DOHH2 (cell line): ENCODE measurements around the gene LAMA3.

Experiments
- H3F3A ChIP-seq: fragments of 200-600 bp; sonication (generic), shearing (Covaris generic); 2 replicates; pipeline ENCODE4 v1.6.0; 2016; ENCODE audit warnings: antibody characterized with exemption, mild to moderate bottlenecking; ENCODE audit not compliant: control insufficient read depth, insufficient read depth
- H3K27ac ChIP-seq: fragments of 200-600 bp; sonication (generic); 2 replicates; pipeline ENCODE4 v1.5.1; 2014; ENCODE audit warnings: low read depth, mild to moderate bottlenecking, low read length, moderate library complexity
- H3K27me3 ChIP-seq: fragments of 200-600 bp; sonication (generic); 2 replicates; pipeline ENCODE4 v1.6.1; 2014; ENCODE audit warnings: mild to moderate bottlenecking, low read length, mixed read lengths; ENCODE audit not compliant: control insufficient read depth
- H3K36me3 ChIP-seq: fragments of 200-600 bp; sonication (generic); 2 replicates; pipeline ENCODE4 v1.6.1; 2014; ENCODE audit warnings: mild to moderate bottlenecking, low read length, moderate library complexity, mixed read lengths; ENCODE audit not compliant: control insufficient read depth
- H3K4me1 ChIP-seq: fragments of 200-600 bp; sonication (generic); 2 replicates; pipeline ENCODE4 v1.6.1; 2014; ENCODE audit warnings: mild to moderate bottlenecking, low read length, mixed read lengths; ENCODE audit not compliant: control insufficient read depth
- H3K4me2 ChIP-seq: fragments of 200-600 bp; sonication (generic); 2 replicates; pipeline ENCODE4 v1.6.0; 2014; ENCODE audit warnings: mild to moderate bottlenecking, low read length, moderate library complexity
- H3K4me3 ChIP-seq: fragments of 200-600 bp; sonication (generic); 2 replicates; pipeline ENCODE4 v1.5.1; 2014; ENCODE audit warnings: mild to moderate bottlenecking, low read length, mixed read lengths
- H3K79me2 ChIP-seq: fragments of 200-600 bp; sonication (generic); 2 replicates; pipeline ENCODE4 v1.6.1; 2014; ENCODE audit warnings: mild to moderate bottlenecking, low read length, mixed read lengths; ENCODE audit not compliant: control insufficient read depth
- H3K9me2 ChIP-seq: fragments of 200-600 bp; sonication (generic); replicated peaks from 2 replicates; pipeline ENCODE4 v1.6.1; 2014; ENCODE audit warnings: mild to moderate bottlenecking, low read length, mixed read lengths; ENCODE audit not compliant: control insufficient read depth
- H3K9me3 ChIP-seq: fragments of 200-600 bp; sonication (generic); 2 replicates; pipeline ENCODE4 v1.6.1; 2014; ENCODE audit warnings: antibody characterized with exemption, low read length, mixed read lengths; ENCODE audit not compliant: control insufficient read depth, insufficient read depth
- H4K20me1 ChIP-seq: fragments of 200-600 bp; sonication (generic); 2 replicates; pipeline ENCODE4 v1.6.0; 2014; ENCODE audit warnings: low read depth, mild to moderate bottlenecking, antibody characterized with exemption, low read length, moderate library complexity; ENCODE audit not compliant: control insufficient read depth, insufficient read depth
- EZH2phosphoT487 ChIP-seq: fragments of 200-600 bp; sonication (generic); IDR thresholded peaks from 2 replicates; pipeline ENCODE4 v1.6.1; 2017; ENCODE audit warnings: borderline replicate concordance, mild to moderate bottlenecking, antibody characterized with exemption, low read length, moderate library complexity, mixed read lengths
- TF ChIP-seq, protein P1 (sequence below): fragments of 200-600 bp; sonication (generic); IDR thresholded peaks from one replicate; pipeline ENCODE4 v1.5.1; 2014; ENCODE audit warnings: antibody characterized with exemption, mild to moderate bottlenecking, low read depth, low read length; ENCODE audit not compliant: poor library complexity, severe bottlenecking

Gene LAMA3

DNA sequence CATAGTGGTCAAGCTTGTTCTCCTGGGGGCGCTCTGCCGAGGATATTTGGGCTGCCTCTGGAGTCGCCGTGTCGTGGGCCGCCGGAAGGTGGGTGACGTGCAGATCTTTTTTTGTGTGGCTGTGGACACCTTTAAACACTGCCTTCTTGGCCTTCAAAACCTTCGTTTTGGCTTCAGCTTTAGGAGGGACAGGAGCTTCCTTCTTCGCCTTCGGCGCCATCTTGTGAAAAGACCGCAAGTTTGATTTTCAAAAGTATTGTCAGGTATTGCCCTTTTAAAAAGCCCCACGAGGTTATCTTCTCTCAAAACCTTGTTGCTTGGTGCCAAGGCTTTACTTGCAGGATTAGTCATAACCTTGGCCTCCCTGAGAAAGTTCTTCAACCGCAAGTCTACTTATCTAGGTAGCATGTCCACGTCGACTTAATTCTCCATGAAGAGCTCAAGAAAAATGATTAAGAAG lies 20.8 kb downstream of the LAMA3 start:
- H3K9me2 ChIP-seq, result no peaks in the 10 kb centered on the region
- no peaks in the 10 kb centered on the region for H3K79me2 ChIP-seq
- H3K36me3 ChIP-seq, result no peaks in the 10 kb centered on the region
- H3K27ac ChIP-seq, result no peak overlapping the region
- no peaks in the 10 kb centered on the region for H3K9me3 ChIP-seq
- H3F3A ChIP-seq, result no peaks in the 10 kb centered on the region
- no peaks in the 10 kb centered on the region for H3K4me1 ChIP-seq
- H4K20me1 ChIP-seq, result no peaks in the 10 kb centered on the region
- TF ChIP-seq, protein P1, sequence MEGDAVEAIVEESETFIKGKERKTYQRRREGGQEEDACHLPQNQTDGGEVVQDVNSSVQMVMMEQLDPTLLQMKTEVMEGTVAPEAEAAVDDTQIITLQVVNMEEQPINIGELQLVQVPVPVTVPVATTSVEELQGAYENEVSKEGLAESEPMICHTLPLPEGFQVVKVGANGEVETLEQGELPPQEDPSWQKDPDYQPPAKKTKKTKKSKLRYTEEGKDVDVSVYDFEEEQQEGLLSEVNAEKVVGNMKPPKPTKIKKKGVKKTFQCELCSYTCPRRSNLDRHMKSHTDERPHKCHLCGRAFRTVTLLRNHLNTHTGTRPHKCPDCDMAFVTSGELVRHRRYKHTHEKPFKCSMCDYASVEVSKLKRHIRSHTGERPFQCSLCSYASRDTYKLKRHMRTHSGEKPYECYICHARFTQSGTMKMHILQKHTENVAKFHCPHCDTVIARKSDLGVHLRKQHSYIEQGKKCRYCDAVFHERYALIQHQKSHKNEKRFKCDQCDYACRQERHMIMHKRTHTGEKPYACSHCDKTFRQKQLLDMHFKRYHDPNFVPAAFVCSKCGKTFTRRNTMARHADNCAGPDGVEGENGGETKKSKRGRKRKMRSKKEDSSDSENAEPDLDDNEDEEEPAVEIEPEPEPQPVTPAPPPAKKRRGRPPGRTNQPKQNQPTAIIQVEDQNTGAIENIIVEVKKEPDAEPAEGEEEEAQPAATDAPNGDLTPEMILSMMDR, result no peak
- no peak for TF ChIP-seq EZH2phosphoT487
- no peak overlapping the region for H3K4me3 ChIP-seq
- H3K27me3 ChIP-seq, result peaks cover 12% of the 10 kb centered on the region
- H3K4me2 ChIP-seq, result no peak overlapping the region

DNA sequence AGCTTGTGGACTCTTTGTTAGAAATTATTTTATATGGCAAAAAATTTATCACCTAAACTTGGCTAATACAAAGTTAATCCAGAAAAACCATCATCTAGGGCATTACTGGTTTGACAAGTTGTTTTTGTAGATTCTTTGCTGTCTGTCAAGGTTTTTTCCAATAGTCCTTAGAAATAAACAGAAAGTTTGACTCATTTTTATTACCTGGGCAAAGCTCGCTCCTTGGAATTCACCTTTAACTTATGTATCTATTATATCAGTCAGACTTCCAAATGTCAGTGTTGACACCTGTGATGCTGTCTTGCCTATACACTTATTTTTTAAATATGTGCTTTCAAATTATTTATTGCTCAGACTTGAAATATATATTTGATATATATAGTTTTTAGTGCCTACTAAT lies 21.7 kb downstream of the LAMA3 start:
- no peak overlapping the region for H3K27ac ChIP-seq
- no peaks in the 10 kb centered on the region for H3K4me1 ChIP-seq
- H3K4me3 ChIP-seq, result no peak overlapping the region
- H3K9me2 ChIP-seq, result no peaks in the 10 kb centered on the region
- H3F3A ChIP-seq, result no peaks in the 10 kb centered on the region
- no peaks in the 10 kb centered on the region for H3K79me2 ChIP-seq
- TF ChIP-seq, protein P1, result no peak
- no peak for TF ChIP-seq EZH2phosphoT487
- H3K9me3 ChIP-seq, result no peaks in the 10 kb centered on the region
- H3K4me2 ChIP-seq, result no peak overlapping the region
- no peaks in the 10 kb centered on the region for H3K36me3 ChIP-seq
- H4K20me1 ChIP-seq, result no peaks in the 10 kb centered on the region
- H3K27me3 ChIP-seq, result peaks cover 12% of the 10 kb centered on the region

DNA sequence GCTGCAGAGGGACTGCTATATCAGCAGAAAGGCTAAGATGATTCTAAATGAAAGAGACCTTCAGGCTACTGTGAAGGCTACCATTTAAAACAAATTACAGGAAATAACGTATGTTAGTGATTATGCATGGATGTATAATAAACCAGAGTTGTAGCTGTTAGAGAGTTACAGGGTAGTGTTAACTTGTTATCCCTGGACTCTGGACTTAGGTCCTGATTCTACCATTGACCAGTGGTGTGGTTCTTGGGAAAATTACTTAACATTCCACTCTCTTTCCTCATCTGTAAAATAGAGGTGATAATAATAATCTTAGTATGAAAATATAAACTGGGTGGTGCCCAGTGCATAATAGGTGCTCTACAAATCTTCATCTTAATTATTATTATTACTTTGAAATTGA lies 22.2 kb downstream of the LAMA3 start:
- Histone ChIP-seq H3K4me3 (no peak overlapping the region), H4K20me1 (no peaks in the 10 kb centered on the region)

More for the DNA sequence above, 22.2 kb downstream of the LAMA3 start:
- H3F3A ChIP-seq, result no peaks in the 10 kb centered on the region
- no peaks in the 10 kb centered on the region for H3K4me1 ChIP-seq
- H3K79me2 ChIP-seq, result no peaks in the 10 kb centered on the region
- no peak for TF ChIP-seq EZH2phosphoT487
- TF ChIP-seq, protein P1, result no peak
- H3K9me2 ChIP-seq, result no peaks in the 10 kb centered on the region
- no peak overlapping the region for H3K4me2 ChIP-seq
- no peaks in the 10 kb centered on the region for H3K36me3 ChIP-seq
- no peaks in the 10 kb centered on the region for H3K9me3 ChIP-seq
- H3K27me3 ChIP-seq, result peaks cover 12% of the 10 kb centered on the region
- H3K27ac ChIP-seq, result no peak overlapping the region
